ENCODE results near the gene YIPF3. TPM values are rescaled to one million over a fixed set of nuclear protein-coding genes. Genes with fewer than 3 reads are reported as not detected.

Gene YIPF3
- total RNA-seq, 1 donor from 2014 or later: 80.0 TPM

GRCh38 chr6:43523284-43523683 is 6.6 kb upstream of the YIPF3 start:
- no peak overlapping the region for H3K4me3 ChIP-seq
- no peaks in the 10 kb centered on the region for H3K9me3 ChIP-seq
- TF ChIP-seq POLR2AphosphoS5 (IDR thresholded peaks at IDR 0.05; ENCODE audit: insufficient read depth in 1 of 2, low read depth in 1 of 2) (no peak), CTCF (IDR thresholded peaks at IDR 0.05) (no peak), POLR2A (IDR thresholded peaks at IDR 0.05) (no peak)
- no peak for DNase-seq (ENCODE audit: extremely low spot score in 2 of 2)
- H3K4me1 ChIP-seq: peaks cover 11% of the 10 kb centered on the region
- no peaks in the 10 kb centered on the region for H3K27me3 ChIP-seq
- H3K27ac ChIP-seq: no peak overlapping the region
- H3K36me3 ChIP-seq: peaks cover 0 to 88% of the 10 kb centered on the region in 2 donors
- intact Hi-C loops (cut with DNase I): no loop called here

- H3K27ac ChIP-seq: no peak overlapping the region
- intact Hi-C loops (cut with DNase I): no loop called here
- no peak for TF ChIP-seq CTCF (IDR thresholded peaks at IDR 0.05)
- TF ChIP-seq POLR2A (IDR thresholded peaks at IDR 0.05): no peak
- no peak for TF ChIP-seq POLR2AphosphoS5 (IDR thresholded peaks at IDR 0.05; ENCODE audit: insufficient read depth in 1 of 2, low read depth in 1 of 2)
- peaks cover 17% of the 10 kb centered on the region for H3K4me1 ChIP-seq
- no peak for DNase-seq (ENCODE audit: extremely low spot score in 2 of 2)
- no peaks in the 10 kb centered on the region for H3K9me3 ChIP-seq
- no peak overlapping the region for H3K4me3 ChIP-seq
- H3K36me3 ChIP-seq: peaks cover 0 to 83% of the 10 kb centered on the region in 2 donors
- H3K27me3 ChIP-seq: no peaks in the 10 kb centered on the region
Observed at GRCh38 chr6:43522547-43523261, 6.0 kb upstream of the YIPF3 start.

- intact Hi-C loops (cut with DNase I): no loop called here
- no peak for DNase-seq (ENCODE audit: extremely low spot score in 2 of 2)
- Histone ChIP-seq H3K27ac (no peak overlapping the region), H3K36me3 (peaks cover 0 to 76% of the 10 kb centered on the region in 2 donors), H3K27me3 (no peaks in the 10 kb centered on the region), H3K4me1 (peaks cover 20% of the 10 kb centered on the region), H3K4me3 (no peak overlapping the region), H3K9me3 (no peaks in the 10 kb centered on the region)
- TF ChIP-seq POLR2A (IDR thresholded peaks at IDR 0.05): no peak
- no peak for TF ChIP-seq POLR2AphosphoS5 (IDR thresholded peaks at IDR 0.05; ENCODE audit: insufficient read depth in 1 of 2, low read depth in 1 of 2)
- no peak for TF ChIP-seq CTCF (IDR thresholded peaks at IDR 0.05)
Observed at GRCh38 chr6:43521836-43522235, 5.1 kb upstream of the YIPF3 start.

- Histone ChIP-seq H3K27me3 (no peaks in the 10 kb centered on the region), H3K36me3 (peaks cover 0 to 60% of the 10 kb centered on the region in 2 donors), H3K9me3 (no peaks in the 10 kb centered on the region), H3K4me3 (no peak overlapping the region), H3K27ac (no peak overlapping the region), H3K4me1 (peaks cover 33% of the 10 kb centered on the region)
- no peak for DNase-seq (ENCODE audit: extremely low spot score in 2 of 2)
- TF ChIP-seq POLR2AphosphoS5 (IDR thresholded peaks at IDR 0.05; ENCODE audit: insufficient read depth in 1 of 2, low read depth in 1 of 2): no peak
- intact Hi-C loops (cut with DNase I): no loop called here
Observed at GRCh38 chr6:43520097-43520496, 3.4 kb upstream of the YIPF3 start.

GRCh38 chr6:43517505-43518357 is 1.0 kb upstream of the YIPF3 start:
- Histone ChIP-seq H3K27me3 (no peaks in the 10 kb centered on the region), H3K4me3 (peak overlapping the region; percentile 79 to 84), H3K27ac (peak overlapping the region; percentile 3), H3K36me3 (peaks cover 0 to 60% of the 10 kb centered on the region in 2 donors), H3K9me3 (no peaks in the 10 kb centered on the region), H3K4me1 (peaks cover 44% of the 10 kb centered on the region)
- TF ChIP-seq POLR2AphosphoS5 (IDR thresholded peaks at IDR 0.05; ENCODE audit: insufficient read depth in 1 of 2, low read depth in 1 of 2): no peak
- no peak for TF ChIP-seq CTCF (IDR thresholded peaks at IDR 0.05)
- TF ChIP-seq POLR2A (IDR thresholded peaks at IDR 0.05): no peak
- intact Hi-C loops (cut with DNase I): no loop called here
- DNase-seq (ENCODE audit: extremely low spot score in 2 of 2): no peak

Measured in vagina (tissue), 2 donors.